Prostate gland (tissue), 2 donors: ENCODE data around the gene RABEPK. TPM values are rescaled to one million over a fixed set of nuclear protein-coding genes. Genes with fewer than 3 reads are reported as not detected.
A peak's percentile ranks its signal among the peaks of the same experiment; 100 is the strongest.
"Not testable (repeated sequence)": the region's sequence is repeated elsewhere in the genome, so short reads cannot be mapped to it uniquely, and the experiment has no call there.

Experiments
- DNase-seq: peaks from one replicate; pipeline ENCODE4 v3.0.0-alpha.2; 2019; ENCODE audit warnings: low spot score
- H3K27ac ChIP-seq, 2 donors: fragments of 200-600 bp; sonication (generic); 2 replicates each; pipeline ENCODE4 v1.5.1; 2017 to 2019
- H3K27me3 ChIP-seq: fragments of 200-600 bp; sonication (generic); replicated peaks from 2 replicates; pipeline ENCODE4 v1.5.1; 2019; ENCODE audit not compliant: insufficient read depth
- H3K36me3 ChIP-seq, 2 donors: fragments of 200-600 bp; sonication (generic); 1 replicate in 1 of 2; 2 replicates in 1 of 2; pipeline versions ENCODE4 v1.5.1 to v1.8.1; 2017 to 2019
- H3K4me1 ChIP-seq: fragments of 200-600 bp; sonication (generic); replicated peaks from 2 replicates; pipeline ENCODE4 v1.5.1; 2019
- H3K4me3 ChIP-seq, 2 donors: fragments of 200-600 bp; sonication (generic); 2 replicates each; pipeline ENCODE4 v1.5.1; 2017 to 2019
- H3K9me3 ChIP-seq: fragments of 200-600 bp; sonication (generic); 2 replicates; pipeline ENCODE4 v1.5.1; 2017
- CTCF ChIP-seq, 4 experiments: fragments of 200-600 bp in 2 of 4; fragments of 450-650 bp in 2 of 4; sonication (generic) in 2 of 4; IDR thresholded peaks; 1 replicate in 3 of 4; 2 replicates in 1 of 4; pipeline ENCODE4 v1.5.1; 2016 to 2019; ENCODE audit warnings: antibody characterized with exemption in 4 of 4, mild to moderate bottlenecking in 2 of 4, moderate library complexity in 2 of 4
- POLR2A ChIP-seq: fragments of 450-650 bp; IDR thresholded peaks from one replicate; pipeline ENCODE4 v1.6.1; 2016; ENCODE audit warnings: antibody characterized with exemption, mild to moderate bottlenecking
- POLR2AphosphoS5 ChIP-seq: sonication (generic); formaldehyde crosslinking; IDR thresholded peaks from one replicate; pipeline ENCODE4 v1.6.1; 2017; ENCODE audit warnings: antibody characterized with exemption
- WGBS: methylation state at CpG from one replicate; pipeline ENCODE4 v1.1.5; 2018; 5-methylcytosine and 5-hydroxymethylcytosine counted together
- intact Hi-C: fragments of 100-400 bp; cut with DNase I; formaldehyde crosslinking; loops from one replicate; pipeline ENCODE4 v1.14.2; 2022
- total RNA-seq, 2 donors: library from RNA; depleted of rRNA; stranded (reverse); fragments of >200 nt; gene quantifications; one replicate each; pipeline ENCODE4 v1.1.0, GENCODE V29; 2016

The RABEPK gene
- total RNA-seq, 2 donors from 2014 or later: 13.3 to 14.2 TPM

- Histone ChIP-seq H3K4me1 (no peaks in the 10 kb centered on the region), H3K4me3 (peak overlapping the region; percentile 86 to 88), H3K27ac (peak overlapping the region; percentile 82 to 85), H3K9me3 (no peaks in the 10 kb centered on the region), H3K27me3 (no peaks in the 10 kb centered on the region), H3K36me3 (no peaks in the 10 kb centered on the region)
- no peak for DNase-seq
- WGBS: 46% methylated on average over 14 of the region's 14 CpGs
- TF ChIP-seq CTCF (IDR thresholded peaks at IDR 0.05): no peak
- no peak for TF ChIP-seq POLR2A
- intact Hi-C loops: loop anchor here (5.0 kb wide), 1 partner anchor 248 kb away; the partner anchor contains the start of gene GOLGA1
These were observed 10.0 kb upstream of the RABEPK start for GRCh38 chr9:125190361-125190801.

GRCh38 chr9:125194466-125194865 is 5.9 kb upstream of the RABEPK start:
- H3K4me3 ChIP-seq, H3K27ac ChIP-seq, DNase-seq, H3K9me3 ChIP-seq, H3K36me3 ChIP-seq, H3K4me1 ChIP-seq, H3K27me3 ChIP-seq: not testable (repeated sequence)
- 83% methylated on average over 5 of the region's 5 CpGs for WGBS
- intact Hi-C loops: loop anchor here (5.0 kb wide), 1 partner anchor 252 kb away; the partner anchor contains the start of gene GOLGA1

DNA sequence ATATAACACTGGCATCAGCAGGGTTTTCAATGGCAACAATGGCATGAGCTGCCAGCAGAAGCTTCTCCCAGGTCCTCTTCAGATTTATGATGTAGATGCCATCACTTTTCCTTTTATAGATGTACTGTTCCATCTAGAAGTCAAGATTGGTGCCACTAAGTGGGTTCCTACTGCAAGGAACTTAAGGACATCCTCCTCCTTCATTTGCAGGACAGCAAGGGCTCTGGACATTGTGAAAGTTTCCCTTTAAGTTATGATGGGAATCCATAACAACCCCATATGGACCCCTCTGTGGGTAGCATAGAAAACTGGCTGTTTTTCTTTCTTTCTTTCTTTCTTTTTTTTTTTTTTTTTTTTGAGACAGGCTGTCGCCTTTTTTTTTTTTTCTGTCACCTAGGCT is 4.8 kb upstream of the RABEPK start:
- not testable (repeated sequence) for H3K9me3 ChIP-seq, H3K36me3 ChIP-seq, H3K4me1 ChIP-seq, H3K27ac ChIP-seq, H3K4me3 ChIP-seq, DNase-seq, H3K27me3 ChIP-seq
- intact Hi-C loops: loop anchor here (5.0 kb wide), 1 partner anchor 53 kb away; the partner anchor contains the start of gene SCAI
- 83% methylated on average over 1 of the region's 1 CpG for WGBS

GRCh38 chr9:125202846-125203618 is 2.7 kb downstream of the RABEPK start:
- no peaks in the 10 kb centered on the region for H3K9me3 ChIP-seq
- no peak overlapping the region for H3K4me3 ChIP-seq
- DNase-seq: no peak
- no peak for TF ChIP-seq POLR2A
- TF ChIP-seq CTCF (IDR thresholded peaks at IDR 0.05): no peak
- TF ChIP-seq POLR2AphosphoS5: no peak
- no peak overlapping the region for H3K27ac ChIP-seq
- intact Hi-C loops: no loop called here
- no peaks in the 10 kb centered on the region for H3K27me3 ChIP-seq
- no peaks in the 10 kb centered on the region for H3K4me1 ChIP-seq
- H3K36me3 ChIP-seq: no peaks in the 10 kb centered on the region
- WGBS: 92% methylated on average over 1 of the region's 1 CpG

DNA sequence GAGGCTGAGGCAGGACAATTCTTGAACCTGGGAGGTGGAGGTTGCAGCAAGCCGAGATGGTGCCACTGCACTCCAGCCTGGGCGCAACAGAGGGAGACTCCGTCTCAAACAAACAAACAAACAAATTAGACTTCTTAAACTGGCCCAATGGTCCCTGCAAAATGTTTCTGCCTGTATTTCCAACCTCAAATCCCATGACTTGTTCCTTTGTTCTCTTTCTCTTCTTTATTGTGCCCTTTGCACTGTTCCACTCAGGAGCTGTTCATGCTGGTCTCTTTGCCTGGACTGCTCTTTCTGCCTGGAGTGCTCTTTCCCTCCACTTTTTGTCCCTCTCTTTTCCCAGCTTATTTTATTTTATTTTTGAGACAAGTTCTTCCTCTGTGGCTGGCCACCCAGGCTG is 4.1 kb downstream of the RABEPK start:
- Histone ChIP-seq H3K9me3 (no peaks in the 10 kb centered on the region), H3K4me1 (no peaks in the 10 kb centered on the region), H3K36me3 (no peaks in the 10 kb centered on the region), H3K4me3 (no peak overlapping the region), H3K27me3 (no peaks in the 10 kb centered on the region), H3K27ac (no peak overlapping the region)
- DNase-seq: no peak
- WGBS: 98% methylated on average over 3 of the region's 3 CpGs
- intact Hi-C loops: no loop called here
- TF ChIP-seq CTCF (IDR thresholded peaks at IDR 0.05) (no peak), POLR2A (no peak), POLR2AphosphoS5 (no peak)

DNA sequence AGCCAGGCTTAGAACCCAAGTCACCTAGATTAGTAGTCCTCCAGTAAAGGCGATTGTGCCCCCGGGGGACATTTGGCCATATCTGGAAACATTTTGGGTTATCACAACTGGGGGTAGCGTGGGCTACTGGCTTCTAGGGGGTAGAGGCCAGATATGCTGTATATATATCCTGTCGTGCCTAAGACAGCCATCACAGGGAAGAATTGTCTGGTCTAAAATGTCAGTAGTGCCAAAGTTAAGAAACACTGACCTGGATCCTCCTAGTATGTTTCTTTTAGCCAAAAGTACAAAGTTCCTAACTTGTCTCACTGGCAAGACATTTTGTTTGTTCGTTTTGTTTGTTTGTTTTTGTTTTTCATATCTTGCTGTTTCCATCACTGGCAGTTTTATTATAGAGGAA is 13.8 kb downstream of the RABEPK start:
- no peaks in the 10 kb centered on the region for H3K4me1 ChIP-seq
- no peaks in the 10 kb centered on the region for H3K27me3 ChIP-seq
- TF ChIP-seq POLR2A (no peak), POLR2AphosphoS5 (no peak), CTCF (IDR thresholded peaks at IDR 0.05) (no peak)
- no peak overlapping the region for H3K27ac ChIP-seq
- H3K9me3 ChIP-seq: no peaks in the 10 kb centered on the region
- intact Hi-C loops: no loop called here
- WGBS: 82% methylated on average over 5 of the region's 5 CpGs
- H3K36me3 ChIP-seq: no peaks in the 10 kb centered on the region
- DNase-seq: no peak
- no peak overlapping the region for H3K4me3 ChIP-seq
